HFF-Myc (cell line): ENCODE data around the gene C10orf95.

Experiments
- DNase-seq: peaks from one replicate; pipeline ENCODE4 v3.0.0-alpha.2; 2011; ENCODE audit warnings: low read depth; ENCODE audit errors: extremely low read depth
- H3K4me3 ChIP-seq: replicated peaks from 2 replicates; pipeline ENCODE4 v1.5.1; 2011; ENCODE audit warnings: low read depth, mild to moderate bottlenecking, control low read depth, low read length
- CTCF ChIP-seq: IDR thresholded peaks from 2 replicates; pipeline ENCODE4 v1.5.1; 2012; ENCODE audit warnings: mild to moderate bottlenecking, low read depth, low read length, control low read depth; ENCODE audit errors: missing control alignments

C10orf95 gene

DNA sequence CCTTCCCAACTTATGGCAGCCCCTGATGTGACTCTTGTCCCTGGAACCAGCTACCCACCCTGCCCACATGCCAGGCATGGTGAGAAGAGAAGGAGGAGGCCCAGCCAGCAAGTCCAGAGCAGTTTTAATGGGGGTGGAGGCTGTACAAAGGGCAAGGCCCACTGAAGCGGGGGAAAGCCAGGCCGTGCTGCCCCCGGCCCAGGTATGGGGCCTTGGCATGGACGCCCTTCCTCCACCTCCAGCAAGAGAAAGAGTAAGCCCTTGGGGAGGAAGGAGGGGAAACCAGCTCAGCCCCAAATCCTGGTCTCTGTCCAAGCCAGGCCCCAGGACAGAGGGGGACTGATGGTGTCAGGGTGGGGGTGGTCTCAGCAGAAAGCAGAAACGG, 48.8 kb downstream of the C10orf95 start:
- DNase-seq: no peak
- no peak overlapping the region for H3K4me3 ChIP-seq
- no peak for TF ChIP-seq CTCF

- DNase-seq: no peak
- no peak overlapping the region for H3K4me3 ChIP-seq
- no peak for TF ChIP-seq CTCF
These were observed 49.4 kb downstream of the C10orf95 start for GRCh38 chr10:102401735-102402511.

DNA sequence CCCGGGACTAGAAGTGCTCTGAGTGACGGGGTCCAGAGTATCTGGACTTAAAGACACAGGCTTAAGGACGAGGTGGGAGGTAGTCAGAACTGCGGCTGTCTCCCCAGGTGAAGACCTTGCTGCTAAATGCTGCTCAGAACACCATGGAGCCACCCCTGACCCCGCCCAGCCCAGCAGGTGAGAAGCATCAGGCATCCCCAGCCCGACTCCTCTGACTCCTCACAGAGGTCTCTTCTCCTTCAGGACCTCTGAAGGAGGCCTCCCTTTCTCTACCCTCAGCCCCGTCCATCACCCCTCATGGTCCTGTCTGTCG, 50.0 kb downstream of the C10orf95 start:
- TF ChIP-seq CTCF: no peak
- H3K4me3 ChIP-seq: no peak overlapping the region
- DNase-seq: no peak

GRCh38 chr10:102400598-102401341, 50.6 kb downstream of the C10orf95 start:
- TF ChIP-seq CTCF: no peak
- H3K4me3 ChIP-seq: no peak overlapping the region
- no peak for DNase-seq

- 0 out of 2 replicates have a peak overlapping the region, but pooled peaks have one; percentile 45 for H3K4me3 ChIP-seq
- DNase-seq: no peak
- TF ChIP-seq CTCF: no peak
These were observed 51.3 kb downstream of the C10orf95 start for GRCh38 chr10:102400076-102400475.
